UCSD-AML1 (cell line): ENCODE results near the gene NPAP1.
"Not testable (repeated sequence)": the region's sequence is repeated elsewhere in the genome, so short reads cannot be mapped to it uniquely, and the experiment has no call there.

Source experiments
- DNase-seq: peaks from one replicate; lab custom pipeline; 2025; ENCODE audit not compliant: unreplicated experiment; lab: John Stamatoyannopoulos, UW

NPAP1 gene

GRCh38 chr15:24675332-24676144 lies at the start of gene NPAP1:
TSS of gene NPAP1 (plus strand) at chr15:24675775. CDS start at chr15:24675868, 93 bp downstream.
- DNase-seq: no peak

GRCh38 chr15:24627443-24627842 lies 48.1 kb upstream of the NPAP1 start:
- no peak for DNase-seq

GRCh38 chr15:24633082-24633481 lies 42.5 kb upstream of the NPAP1 start:
- DNase-seq: no peak

GRCh38 chr15:24639412-24639811 lies 36.2 kb upstream of the NPAP1 start:
- not testable (repeated sequence) for DNase-seq

- DNase-seq: no peak
Observed at GRCh38 chr15:24645627-24646026, 29.9 kb upstream of the NPAP1 start.

- no peak for DNase-seq
Observed at GRCh38 chr15:24659622-24660021, 16.0 kb upstream of the NPAP1 start.

- DNase-seq: no peak
Observed at GRCh38 chr15:24662991-24663390, 12.6 kb upstream of the NPAP1 start.

- DNase-seq: no peak
Observed at GRCh38 chr15:24676431-24676830, 856 bp downstream of the NPAP1 start.

GRCh38 chr15:24678485-24678884 lies 2.9 kb downstream of the NPAP1 start:
- DNase-seq: no peak

GRCh38 chr15:24682002-24682401 lies 6.4 kb downstream of the NPAP1 start:
- DNase-seq: no peak

GRCh38 chr15:24682905-24683304 lies 7.3 kb downstream of the NPAP1 start:
- not testable (repeated sequence) for DNase-seq

- DNase-seq: no peak
Observed at GRCh38 chr15:24683736-24684135, 8.2 kb downstream of the NPAP1 start.

- no peak for DNase-seq
Observed at GRCh38 chr15:24684313-24684712, 8.7 kb downstream of the NPAP1 start.

- no peak for DNase-seq
Observed at GRCh38 chr15:24696201-24696600, 20.6 kb downstream of the NPAP1 start.

- DNase-seq: no peak
Observed at GRCh38 chr15:24696842-24697241, 21.3 kb downstream of the NPAP1 start.

GRCh38 chr15:24718289-24719082 lies 42.9 kb downstream of the NPAP1 start:
- no peak for DNase-seq

GRCh38 chr15:24729760-24730159 lies 54.2 kb downstream of the NPAP1 start:
- DNase-seq: no peak
